Hippocampal formation (tissue), 2 donors: Measurements from ENCODE around the gene SRM.
"Not testable (repeated sequence)": the region's sequence is repeated elsewhere in the genome, so short reads cannot be mapped to it uniquely, and the experiment has no call there.

Experiments used
- DNase-seq, 2 donors: peaks; one replicate each; lab custom pipeline; 2025; lab: John Stamatoyannopoulos, UW

The SRM gene

DNA sequence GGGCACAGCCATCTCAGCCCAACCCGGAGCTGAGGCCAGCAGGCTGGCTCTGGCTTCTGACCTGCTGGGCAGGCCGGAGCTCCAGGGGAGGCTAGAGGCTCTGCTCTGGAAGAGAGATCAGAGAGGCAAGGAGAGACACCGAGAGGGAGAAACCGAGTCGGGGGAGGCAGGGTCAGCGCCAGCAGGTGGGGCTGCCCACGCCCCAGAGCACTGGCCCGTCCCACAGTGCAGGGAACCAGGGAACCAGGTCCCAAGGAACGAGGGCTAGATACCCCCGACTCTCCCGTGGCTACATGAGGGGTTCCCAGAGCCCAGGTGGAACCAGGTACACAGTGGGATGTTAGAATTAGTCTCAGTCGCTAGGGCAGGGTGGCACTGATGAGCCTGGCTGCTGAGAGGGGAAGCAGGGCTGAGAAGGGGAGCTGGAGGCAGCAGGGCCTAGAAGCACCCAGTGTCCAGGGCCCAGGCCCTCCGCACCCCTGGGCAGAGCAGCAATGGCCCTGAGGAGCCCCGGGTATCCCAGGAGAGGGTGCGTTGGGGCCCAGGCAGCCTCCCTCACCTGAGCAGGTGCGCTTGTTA is 14.9 kb downstream of the SRM start:
- no peak for DNase-seq

DNA sequence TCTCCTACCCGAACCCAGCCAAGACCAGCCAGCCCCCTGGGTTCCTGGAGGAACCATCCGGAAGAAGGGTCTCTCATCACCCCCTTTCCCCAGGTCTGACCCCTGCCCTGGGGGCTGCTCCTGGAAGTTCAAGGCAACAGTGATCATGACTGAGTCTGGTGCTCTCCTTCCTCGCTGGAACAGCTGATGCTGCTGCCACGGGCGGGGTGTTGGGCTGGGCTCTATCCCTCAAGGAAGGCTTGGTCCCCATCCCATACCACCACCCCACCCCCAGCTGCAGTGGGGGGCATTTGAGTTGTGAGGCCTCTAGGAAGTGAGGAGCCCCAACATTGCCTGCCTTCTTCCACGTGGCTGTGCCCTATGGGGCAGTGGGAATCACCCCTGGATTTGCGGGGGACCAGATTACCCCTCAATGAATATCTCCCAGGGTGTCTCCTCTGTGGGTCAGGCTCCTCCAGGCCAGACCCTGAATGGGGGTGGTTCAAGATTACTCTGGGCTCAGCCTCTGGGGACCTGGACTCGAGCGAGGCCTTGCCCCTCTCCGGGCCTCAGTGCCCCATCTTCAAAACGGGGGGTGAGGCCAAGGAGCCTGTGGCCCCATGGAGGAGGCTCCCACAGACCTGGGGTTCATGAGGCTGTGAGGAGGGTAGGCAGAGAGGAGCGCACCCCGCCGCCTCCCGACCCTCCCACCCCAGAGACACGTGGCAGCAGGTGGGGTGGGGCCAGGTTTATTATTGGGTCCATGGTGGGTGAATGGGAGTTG is 15.6 kb downstream of the SRM start:
- DNase-seq: no peak

DNA sequence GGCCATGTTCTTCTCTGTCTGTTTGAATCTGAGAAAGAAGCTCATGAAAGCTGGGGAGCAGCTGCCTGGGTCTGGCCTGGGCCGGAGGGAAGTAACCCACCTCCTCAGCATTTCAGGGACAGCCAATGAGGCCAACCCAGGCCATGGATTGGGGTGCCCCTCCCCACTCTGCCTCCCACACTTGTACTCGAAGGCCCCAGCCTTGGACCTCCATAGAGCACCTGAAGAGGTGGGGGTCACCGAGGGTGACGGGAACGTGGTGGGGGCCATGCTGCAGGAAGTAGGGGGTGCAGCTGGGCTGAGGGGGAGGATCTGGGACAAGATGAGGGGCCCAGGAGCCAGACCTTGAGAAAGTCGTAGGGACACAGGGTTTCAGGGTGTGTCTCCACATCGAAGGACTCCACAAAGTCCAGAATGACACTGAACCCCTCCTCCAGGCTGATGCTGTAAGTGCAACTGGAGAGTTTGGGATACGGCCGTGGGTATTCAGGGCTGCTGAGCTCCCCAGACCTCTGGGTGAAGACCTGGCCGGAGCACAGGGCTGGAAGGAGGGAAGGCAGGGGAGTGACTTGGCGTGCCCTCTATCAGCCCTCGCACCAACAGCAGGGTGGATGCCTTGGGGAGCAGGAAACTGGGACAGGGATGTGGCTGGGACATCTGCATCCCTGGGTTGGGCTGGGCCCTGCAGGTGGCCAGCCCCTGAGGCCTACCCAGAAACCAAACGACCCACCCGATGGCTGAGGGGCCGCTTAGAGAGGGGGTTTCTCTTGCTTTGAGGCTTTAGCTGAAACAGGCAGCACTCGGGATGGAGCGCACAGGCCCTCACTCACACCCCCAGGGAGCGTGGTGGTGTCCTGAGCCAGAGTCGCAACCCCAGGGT is 16.6 kb downstream of the SRM start:
- DNase-seq: no peak

DNA sequence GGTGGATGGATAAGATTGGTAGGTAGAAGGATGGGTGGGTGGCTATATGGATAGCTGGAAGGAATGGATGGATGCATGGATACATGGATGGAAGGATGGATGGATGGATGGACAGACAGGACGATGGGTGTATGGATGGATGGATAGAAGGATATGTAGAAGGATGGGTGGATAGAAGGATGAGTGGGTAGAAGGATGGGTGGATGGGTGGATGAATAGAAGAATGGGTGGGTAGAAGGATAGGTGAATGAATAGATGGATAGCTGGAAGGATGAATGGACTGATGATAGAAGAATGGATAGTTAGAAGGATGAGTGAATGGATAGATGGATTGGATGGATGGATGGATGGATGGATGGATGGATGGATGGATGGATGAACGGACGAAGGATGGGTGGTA is 17.8 kb downstream of the SRM start:
- DNase-seq: no peak

DNA sequence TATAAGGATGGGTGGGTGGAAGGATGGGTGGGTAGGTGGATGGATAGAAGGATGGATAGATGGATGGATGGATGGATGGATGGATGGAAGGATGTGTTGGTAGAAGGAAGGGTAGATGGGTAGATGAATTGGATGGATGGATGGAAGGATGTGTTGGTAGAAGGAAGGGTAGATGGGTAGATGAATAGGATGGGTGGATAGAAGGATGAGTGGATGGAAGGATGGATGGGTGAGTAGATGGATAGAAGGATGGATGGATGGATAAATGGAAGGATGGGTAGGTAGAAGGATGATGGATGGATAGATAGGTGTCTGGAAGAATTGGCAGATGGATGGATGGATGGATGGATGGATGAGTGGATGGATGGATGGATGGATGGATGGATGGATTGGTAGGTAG is 18.8 kb downstream of the SRM start:
- DNase-seq: no peak

DNA sequence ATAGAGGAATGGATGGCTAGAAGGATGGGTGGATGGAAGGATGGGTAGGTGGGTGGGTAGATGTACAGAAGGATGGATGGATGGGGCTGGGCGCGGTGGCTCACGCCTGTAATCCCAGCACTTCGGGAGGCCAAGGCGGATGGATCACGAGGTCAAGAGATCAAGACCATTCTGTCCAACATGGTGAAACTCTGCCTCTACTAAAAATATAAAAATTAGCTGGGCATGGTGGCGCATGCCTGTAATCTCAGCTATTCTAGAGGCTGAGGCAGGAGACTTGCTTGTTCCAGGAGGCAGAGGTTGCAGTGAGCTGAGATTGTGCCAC is 19.8 kb downstream of the SRM start:
- DNase-seq: not testable (repeated sequence)

DNA sequence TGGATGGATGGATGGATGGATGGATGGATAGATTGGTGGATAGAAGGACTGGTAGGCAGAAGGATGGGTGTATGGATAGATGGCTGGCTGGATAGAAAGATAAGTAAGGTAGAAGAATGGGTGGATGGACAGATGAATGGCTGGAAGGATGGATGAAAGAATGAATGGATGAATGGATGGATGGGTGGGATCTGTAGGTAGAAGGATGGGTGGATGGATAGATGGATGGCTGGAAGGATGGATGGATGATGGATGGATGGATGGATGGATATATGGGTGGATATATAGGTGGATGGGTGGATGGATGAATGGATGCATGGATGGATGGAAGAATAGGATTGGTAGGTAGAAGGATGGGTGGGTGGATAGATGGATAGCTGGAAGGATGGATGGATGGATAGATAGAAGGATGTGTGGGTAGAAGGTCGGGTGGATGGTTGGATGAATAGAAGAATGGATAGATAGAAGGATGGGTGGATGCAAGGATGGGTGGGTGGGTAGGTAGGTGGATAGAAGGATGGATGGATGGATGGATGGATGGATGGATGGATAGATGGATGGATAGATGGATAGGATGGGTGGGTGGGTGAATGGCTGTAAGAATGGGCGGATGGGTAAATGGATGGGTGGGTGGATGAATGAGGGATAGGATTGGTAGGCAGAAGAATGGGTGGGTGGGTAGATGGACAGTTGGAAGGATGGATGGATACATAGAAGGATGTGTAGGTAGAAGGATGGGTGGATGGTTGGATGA is 20.3 kb downstream of the SRM start:
- no peak for DNase-seq

DNA sequence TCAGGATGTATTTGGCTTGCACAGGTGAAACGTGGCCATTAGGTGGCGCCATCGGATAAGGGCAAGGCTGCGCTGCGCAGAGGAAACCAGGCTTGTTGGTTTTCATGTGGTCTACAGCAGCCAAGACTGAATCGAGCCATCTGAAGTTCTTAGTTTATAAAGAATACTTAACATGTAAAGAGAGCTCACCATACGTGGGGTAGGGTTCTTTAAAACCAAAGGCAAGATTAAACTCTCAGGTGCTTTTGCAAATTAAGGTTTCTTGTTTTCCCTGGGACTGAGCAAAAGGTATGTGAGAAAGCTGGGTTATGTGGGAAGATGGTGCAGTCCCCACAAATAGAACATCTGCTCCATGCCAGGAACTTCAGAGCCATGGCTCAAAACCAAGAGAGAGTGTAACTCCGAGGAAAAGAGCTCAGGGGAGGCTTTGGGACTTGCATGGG is 22.1 kb downstream of the SRM start:
- peak; percentile 86 to 90 for DNase-seq

DNA sequence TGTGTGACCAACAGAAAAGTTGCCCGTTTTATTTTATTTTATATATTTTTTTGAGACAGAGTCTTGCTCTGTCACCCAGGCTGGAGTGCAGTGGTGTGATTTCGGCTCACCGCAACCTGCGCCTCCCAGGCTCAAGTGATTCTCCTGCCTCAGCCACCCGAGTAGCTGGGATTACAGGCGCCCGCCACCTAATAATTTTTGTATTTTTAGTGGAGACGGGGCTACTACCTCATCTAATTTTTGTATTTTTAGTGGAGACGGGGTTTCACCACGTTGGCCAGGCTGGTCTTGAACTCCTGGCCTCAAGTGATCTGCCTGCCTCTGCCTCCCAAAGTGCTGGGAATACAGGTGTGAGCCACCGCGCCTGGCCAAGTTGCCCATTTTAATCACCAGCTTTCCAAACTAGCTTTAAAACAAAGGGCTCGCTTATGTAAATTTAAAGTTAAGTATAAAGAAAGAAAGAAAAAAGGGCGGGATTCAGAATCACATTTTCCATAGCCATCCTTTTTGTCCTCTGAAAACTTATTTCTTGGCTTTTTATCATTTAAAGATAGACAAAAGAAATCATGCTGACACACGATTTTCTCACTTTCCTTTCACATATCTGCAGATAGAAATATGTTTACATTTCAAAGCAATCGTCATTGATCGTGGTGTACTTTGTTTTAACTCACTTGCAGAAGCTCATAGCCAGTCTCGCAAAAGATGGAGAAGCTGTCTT is 22.6 kb downstream of the SRM start:
- not testable (repeated sequence) for DNase-seq

DNA sequence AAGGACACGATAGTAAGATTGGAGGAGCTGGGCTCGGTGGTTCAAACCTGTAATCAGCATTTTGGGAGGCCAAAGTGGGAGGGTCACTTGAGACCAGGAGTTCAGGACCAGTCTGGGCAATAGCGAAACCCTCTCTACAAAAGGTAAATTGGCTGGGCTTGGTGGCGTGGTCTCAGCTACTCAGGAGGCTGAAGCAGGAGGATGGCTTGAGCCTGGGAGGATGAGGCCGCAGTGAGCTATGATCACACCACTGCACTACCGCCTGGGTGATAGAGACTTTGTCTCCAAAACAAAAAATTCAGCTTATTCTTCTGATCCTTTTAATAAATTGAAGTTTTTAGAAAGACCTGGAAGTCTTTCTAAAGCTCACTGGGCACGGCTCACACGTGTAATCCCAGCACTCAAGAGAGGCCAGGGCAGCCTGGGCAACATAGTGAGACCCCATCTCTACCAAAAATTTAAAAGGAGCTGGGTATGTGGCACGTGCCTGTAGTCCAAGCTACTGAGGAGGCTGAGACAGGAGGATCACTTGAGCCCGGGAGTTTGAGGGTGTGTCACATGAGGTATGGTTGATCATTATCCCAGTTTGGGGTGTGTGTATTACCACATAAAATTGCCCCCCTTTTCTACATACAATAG is 28.1 kb downstream of the SRM start:
- no peak for DNase-seq

DNA sequence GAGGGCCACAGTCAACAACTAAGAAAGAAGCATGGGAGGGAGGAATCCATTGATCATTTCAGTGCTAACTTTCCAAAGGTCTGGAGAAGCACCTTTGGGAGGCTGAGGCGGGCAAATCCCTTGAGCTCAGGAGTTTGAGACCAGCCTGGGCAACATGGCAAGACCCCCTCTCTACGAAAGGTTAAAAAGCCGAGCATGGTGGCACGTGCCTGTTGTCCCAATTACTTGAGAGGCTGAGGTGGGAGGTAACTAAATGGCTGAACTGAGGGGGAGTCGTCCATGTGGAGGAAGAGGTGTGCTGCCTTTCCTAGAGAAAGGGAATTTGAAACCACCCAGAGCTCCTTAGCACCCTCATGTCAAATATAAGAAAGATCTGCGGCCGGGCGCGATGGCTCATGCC is 29.0 kb downstream of the SRM start:
- DNase-seq: no peak

DNA sequence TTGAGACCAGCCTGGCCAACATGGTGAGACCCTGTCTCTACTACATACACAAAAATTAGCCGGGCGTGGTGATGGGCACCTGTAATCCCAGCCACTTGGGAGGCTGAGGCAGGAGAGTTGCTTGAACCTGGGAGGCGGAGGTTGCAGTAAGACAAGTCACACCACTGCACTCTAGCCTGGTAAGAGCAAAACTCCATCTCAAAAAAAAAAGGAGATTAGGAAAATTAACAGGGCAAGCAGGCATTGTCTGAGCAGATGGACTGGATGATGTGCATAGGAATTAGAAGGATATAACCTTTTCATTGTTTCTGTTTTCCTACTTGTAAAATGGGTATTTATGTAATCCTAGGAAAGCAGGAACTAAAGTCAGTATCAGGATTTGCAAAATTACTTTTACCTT is 31.8 kb downstream of the SRM start:
- no peak for DNase-seq

DNA sequence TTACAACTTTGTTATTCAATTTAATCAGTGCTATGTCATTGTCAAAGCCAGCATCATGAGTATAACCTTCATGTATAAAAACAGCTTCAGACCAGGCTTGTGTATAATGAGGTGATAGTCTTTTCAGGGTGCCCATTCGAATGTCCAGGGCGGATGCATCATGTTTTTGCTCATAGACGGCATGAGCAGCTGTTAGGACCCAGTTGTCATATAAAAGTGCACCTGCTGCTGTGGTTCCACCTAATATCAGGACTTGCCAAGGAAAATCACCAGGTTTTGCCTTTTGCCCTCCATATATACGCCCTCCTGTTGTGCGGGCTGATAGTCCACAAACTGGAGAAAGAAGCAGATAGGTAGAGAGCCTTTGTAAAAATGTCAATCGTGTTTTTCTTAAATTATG is 32.5 kb downstream of the SRM start:
- DNase-seq: no peak

DNA sequence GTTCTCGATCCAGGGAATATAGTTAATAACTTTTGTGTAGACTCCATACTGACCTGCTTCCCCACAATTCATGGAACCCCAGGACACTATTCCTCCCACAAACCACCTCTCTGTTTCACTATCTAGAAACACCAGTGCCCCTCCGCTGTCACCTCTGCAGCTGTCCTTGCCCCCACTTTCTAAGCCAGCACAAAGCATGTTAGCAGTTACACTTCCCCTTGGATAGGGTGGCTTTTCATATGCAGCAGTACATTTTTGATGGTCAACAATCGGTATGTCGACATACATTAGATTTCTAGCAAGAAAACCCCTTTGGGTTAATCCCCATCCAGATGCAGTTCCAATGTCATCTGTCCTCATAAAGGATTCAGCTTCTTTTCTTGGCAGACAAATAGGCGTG is 32.9 kb downstream of the SRM start:
- DNase-seq: no peak

DNA sequence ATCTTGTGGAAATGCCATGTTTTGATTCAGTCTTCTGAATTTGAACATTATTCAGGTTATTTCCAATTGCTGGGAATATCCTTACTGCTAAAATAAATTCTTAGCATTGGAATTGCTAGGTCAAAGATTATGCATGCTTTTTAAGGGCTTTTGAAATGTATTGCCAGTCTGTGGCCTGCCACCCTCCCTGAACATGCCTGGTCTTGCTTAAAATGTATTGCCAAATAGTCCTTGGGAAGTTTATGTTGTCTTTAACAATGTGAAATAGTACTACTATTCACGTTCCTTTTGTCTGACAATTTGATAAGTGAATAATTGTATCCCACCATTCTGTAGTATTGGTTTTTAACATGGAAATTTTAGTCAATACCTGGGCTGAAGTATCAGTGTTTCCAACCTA is 33.8 kb downstream of the SRM start:
- no peak for DNase-seq

DNA sequence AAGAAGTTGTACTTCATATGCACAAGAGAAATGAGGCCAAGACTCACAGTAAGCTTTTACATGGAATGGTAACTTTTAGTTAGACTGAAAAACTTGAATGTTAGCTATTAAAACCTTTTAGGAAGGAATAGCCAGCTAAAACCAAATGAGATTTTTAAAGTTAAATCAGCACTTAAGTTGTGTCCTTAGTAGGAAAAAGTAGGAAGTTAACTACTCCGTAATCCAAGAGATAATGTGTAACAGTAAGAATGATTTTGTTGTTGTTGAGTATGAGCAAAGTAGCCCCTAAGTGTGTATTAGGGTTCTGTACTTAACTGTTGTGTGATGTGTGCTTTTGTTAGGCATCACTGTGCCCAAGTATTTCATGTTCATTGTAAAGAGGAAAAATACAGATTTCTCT is 34.2 kb downstream of the SRM start:
- DNase-seq: no peak

DNA sequence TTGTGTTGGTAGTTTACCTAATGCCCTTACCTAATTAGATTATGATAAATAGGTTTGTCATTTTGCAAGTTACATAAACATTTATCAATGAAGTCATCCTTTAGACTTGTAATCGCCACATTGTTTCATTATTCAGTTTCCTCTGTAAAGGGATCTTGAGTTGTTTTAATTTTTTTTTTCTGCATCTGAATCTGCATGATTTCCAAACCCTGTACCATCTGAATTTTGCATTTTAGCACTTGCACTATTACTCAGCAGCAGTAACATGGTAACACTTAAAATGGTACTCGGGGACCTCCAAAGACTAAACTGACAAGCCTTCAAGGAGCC is 35.0 kb downstream of the SRM start:
- no peak for DNase-seq

DNA sequence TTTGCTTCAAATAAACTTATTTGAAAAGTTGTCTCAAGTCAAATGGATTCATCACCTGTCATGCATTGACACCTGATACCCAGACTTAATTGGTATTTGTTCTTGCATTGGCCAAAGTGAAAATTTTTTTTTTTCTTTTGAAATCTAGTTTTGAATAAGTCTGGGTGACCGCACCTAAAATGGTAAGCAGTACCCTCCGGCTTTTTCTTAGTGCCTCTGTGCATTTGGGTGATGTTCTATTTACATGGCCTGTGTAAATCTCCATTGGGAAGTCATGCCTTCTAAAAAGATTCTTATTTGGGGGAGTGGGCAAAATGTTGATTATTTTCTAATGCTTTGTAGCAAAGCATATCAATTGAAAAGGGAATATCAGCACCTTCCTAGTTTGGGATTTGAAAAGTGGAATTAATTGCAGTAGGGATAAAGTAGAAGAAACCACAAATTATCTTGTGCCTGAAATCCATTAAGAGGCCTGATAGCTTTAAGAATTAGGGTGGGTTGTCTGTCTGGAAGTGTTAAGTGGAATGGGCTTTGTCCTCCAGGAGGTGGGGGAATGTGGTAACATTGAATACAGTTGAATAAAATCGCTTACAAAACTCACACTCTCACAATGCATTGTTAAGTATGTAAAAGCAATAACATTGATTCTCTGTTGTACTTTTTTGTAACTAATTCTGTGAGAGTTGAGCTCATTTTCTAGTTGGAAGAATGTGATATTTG is 35.5 kb downstream of the SRM start:
- DNase-seq: no peak

DNA sequence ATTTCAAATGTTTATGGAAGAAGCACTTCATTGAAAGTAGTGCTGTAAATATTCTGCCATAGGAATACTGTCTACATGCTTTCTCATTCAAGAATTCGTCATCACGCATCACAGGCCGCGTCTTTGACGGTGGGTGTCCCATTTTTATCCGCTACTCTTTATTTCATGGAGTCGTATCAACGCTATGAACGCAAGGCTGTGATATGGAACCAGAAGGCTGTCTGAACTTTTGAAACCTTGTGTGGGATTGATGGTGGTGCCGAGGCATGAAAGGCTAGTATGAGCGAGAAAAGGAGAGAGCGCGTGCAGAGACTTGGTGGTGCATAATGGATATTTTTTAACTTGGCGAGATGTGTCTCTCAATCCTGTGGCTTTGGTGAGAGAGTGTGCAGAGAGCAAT is 36.6 kb downstream of the SRM start:
- DNase-seq: no peak

DNA sequence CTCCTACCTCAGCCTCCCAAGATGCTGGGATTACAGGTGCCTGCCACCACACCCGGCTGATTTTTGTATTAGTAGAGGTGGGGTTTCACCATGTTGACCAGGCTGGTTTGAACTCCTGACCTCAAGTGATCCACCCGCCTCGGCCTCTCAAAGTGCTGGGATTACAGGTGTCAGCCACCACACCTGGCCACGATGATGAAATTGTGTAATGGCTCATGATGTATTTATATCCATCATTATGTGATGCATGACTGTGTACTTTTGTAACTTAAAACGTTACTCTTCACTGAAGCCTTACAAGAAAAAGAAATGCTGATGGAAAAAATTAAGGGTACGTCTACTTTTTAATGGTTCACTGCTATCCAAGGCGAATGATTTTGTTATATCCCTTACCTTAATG is 39.8 kb downstream of the SRM start:
- no peak for DNase-seq

DNA sequence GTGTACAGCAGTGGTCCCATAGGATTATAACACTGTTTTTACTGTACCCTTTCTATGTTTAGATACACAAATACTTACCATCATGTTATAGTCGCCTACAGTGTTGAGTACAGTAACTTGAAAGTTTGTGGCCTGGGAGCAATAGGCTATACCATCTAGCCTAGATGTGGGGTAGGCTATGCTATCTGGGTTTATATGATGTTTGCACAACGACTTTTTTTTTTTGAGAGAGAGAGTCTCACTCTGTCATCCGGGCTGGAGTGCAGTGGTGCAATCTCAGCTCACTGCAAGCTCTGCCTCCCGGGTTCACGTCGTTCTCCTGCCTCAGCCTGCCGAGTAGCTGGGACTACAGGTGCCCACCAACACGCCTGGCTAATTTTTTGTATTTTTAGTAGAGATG is 40.5 kb downstream of the SRM start:
- DNase-seq: not testable (repeated sequence)
